PFSK-1 (cell line): Measurements from ENCODE around the gene KCNQ1.

Source experiments
- FOXP2 ChIP-seq: optimal IDR thresholded peaks from 2 replicates; pipeline ENCODE3; 2011; ENCODE audit warnings: borderline replicate concordance, control low read depth, inconsistent platforms; ENCODE audit not compliant: insufficient read depth; ENCODE audit errors: extremely low read length, extremely low read depth
- POLR2AphosphoS5 ChIP-seq: IDR thresholded peaks from 2 replicates; pipeline ENCODE4 v1.6.1; 2012; ENCODE audit warnings: low read depth, mild to moderate bottlenecking, control low read depth, low read length, moderate library complexity
- SIN3A ChIP-seq: IDR thresholded peaks from 2 replicates; pipeline ENCODE4 v1.6.1; 2012; ENCODE audit warnings: mild to moderate bottlenecking, low read length, moderate library complexity, borderline replicate concordance; ENCODE audit not compliant: insufficient read depth
- TAF1 ChIP-seq: IDR thresholded peaks from 2 replicates; pipeline ENCODE4 v1.6.1; 2012; ENCODE audit warnings: low read length, control low read depth, borderline replicate concordance; ENCODE audit not compliant: insufficient read depth
- TF ChIP-seq, protein P1 (sequence below), 2 experiments: IDR thresholded peaks; 2 replicates each; pipeline versions ENCODE4 v1.6.1 to v1.8.0; 2011 to 2012; ENCODE audit warnings: low read depth in 2 of 2, low read length in 2 of 2, control low read depth in 1 of 2, inconsistent platforms in 1 of 2, mild to moderate bottlenecking in 1 of 2, moderate library complexity in 1 of 2; ENCODE audit not compliant: insufficient read depth in 1 of 2

Gene KCNQ1

DNA sequence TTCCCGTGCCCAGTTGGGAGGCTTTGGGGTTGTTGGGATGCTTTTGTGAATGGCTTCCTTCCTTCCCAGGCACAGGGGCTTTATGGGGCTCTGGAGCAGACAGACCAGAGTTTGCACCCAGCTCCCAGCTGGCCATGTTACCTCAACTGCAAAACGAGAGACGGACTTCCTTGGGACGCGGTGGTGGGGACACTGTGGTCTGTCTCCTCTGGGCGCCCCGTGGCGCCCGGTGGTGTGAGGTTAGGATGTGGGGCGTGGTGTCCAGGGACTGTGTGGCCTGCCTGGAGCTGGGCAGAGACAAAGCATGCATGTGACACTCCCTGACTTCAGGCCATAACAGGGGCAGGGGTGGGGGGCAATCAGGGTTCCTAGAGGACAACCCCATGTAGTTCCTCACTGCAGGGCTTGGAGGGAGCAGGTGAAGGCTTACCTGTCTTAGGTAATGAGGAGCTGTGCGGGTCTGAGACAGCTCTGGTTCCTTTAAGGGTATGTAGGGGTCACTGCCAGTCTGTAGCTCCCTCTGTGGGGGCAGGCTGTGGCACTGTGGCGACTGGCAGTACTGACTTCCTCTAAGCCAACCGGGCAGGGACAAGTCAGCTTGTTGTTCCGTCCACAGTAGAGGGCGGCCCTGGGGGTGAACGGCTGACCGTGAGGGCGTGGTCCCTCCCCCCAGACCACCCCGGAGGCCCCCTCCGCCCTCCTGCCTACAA lies 14.4 kb downstream of the KCNQ1 start:
- no peak for TF ChIP-seq FOXP2
- no peak for TF ChIP-seq POLR2AphosphoS5
- TF ChIP-seq, protein P1, sequence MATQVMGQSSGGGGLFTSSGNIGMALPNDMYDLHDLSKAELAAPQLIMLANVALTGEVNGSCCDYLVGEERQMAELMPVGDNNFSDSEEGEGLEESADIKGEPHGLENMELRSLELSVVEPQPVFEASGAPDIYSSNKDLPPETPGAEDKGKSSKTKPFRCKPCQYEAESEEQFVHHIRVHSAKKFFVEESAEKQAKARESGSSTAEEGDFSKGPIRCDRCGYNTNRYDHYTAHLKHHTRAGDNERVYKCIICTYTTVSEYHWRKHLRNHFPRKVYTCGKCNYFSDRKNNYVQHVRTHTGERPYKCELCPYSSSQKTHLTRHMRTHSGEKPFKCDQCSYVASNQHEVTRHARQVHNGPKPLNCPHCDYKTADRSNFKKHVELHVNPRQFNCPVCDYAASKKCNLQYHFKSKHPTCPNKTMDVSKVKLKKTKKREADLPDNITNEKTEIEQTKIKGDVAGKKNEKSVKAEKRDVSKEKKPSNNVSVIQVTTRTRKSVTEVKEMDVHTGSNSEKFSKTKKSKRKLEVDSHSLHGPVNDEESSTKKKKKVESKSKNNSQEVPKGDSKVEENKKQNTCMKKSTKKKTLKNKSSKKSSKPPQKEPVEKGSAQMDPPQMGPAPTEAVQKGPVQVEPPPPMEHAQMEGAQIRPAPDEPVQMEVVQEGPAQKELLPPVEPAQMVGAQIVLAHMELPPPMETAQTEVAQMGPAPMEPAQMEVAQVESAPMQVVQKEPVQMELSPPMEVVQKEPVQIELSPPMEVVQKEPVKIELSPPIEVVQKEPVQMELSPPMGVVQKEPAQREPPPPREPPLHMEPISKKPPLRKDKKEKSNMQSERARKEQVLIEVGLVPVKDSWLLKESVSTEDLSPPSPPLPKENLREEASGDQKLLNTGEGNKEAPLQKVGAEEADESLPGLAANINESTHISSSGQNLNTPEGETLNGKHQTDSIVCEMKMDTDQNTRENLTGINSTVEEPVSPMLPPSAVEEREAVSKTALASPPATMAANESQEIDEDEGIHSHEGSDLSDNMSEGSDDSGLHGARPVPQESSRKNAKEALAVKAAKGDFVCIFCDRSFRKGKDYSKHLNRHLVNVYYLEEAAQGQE (IDR thresholded peaks at IDR 0.05; ENCODE audit: insufficient read depth in 1 of 2, low read depth in 2 of 2, low read length in 2 of 2), result no peak
- no peak for TF ChIP-seq TAF1
- no peak for TF ChIP-seq SIN3A

DNA sequence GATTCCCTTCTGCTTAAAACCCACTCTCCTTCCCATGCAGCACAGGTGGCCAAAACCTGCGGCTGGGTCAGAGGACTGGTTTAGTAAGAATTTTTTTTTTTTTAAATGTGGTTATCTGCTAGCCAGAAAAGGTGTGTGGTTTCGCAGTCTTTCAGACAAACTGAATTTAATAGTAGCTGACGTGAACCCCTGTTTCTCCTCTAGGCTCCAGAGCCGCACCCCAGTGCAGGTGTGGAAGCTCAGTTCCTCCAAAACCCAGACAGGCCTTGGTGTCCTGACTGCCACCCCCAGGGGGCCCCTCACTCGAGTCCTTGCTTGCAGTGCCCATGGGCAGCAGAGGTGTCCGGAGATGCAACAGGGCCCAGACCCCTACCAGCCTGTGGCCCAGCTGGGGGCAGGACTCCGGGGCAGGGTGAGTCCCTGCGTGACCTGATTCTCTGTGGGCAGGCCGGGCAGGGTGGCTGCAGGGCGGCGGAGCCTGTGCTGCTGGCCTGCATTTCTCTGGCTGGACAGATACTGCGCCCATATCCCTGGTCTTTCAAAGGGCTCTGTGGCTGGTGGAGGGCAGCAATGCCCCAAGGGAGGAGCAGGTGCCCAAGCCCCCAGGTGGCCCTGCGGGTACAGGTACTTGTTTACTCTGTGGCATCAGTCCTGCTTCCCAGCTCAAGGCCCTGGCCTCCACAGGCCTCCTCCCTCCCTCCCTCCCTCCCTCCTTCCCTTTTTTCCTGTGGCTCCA lies 15.2 kb downstream of the KCNQ1 start:
- TF ChIP-seq, protein P1 (IDR thresholded peaks at IDR 0.05; ENCODE audit: insufficient read depth in 1 of 2, low read depth in 2 of 2, low read length in 2 of 2), result no peak
- no peak for TF ChIP-seq SIN3A
- TF ChIP-seq TAF1, result no peak
- TF ChIP-seq POLR2AphosphoS5, result no peak
- no peak for TF ChIP-seq FOXP2

DNA sequence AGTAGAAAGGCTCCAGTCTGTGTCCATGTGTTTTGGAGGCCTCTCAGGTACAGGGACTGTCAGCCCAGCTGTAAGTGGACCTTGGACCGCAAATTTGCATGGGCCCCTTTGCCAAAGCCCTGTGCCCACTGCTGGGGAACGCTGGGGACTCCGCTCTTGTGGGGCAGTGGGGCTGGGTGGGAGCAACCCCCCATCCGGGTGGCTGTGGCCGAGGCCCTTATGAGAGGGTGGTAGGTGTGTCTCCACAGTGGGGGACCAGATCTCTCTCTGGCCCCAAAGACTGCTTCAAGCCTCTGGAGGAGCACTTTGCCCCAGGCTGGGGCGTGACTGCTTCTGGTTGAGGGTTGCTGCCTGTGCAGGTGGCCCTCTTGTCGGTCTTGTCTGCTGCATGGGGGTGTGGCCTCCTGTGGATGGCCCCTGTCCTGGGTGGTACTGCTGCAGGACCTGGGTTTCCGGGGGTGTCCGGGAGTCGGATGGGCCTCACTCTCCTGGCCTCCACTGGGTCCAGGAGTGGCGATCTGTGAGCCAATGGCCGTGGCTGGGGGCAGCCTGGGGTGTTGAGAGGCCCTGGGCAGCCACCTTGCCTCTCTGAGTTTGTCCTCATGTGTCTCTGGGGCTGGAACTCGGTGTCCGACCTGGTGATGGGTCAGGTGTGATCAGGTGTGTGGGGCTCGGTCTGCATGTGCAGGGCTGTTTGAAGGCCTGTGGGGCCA lies 15.9 kb downstream of the KCNQ1 start:
- TF ChIP-seq POLR2AphosphoS5 (no peak), FOXP2 (no peak), SIN3A (no peak), TAF1 (no peak)
- TF ChIP-seq, protein P1 (IDR thresholded peaks at IDR 0.05; ENCODE audit: insufficient read depth in 1 of 2, low read depth in 2 of 2, low read length in 2 of 2), result no peak

DNA sequence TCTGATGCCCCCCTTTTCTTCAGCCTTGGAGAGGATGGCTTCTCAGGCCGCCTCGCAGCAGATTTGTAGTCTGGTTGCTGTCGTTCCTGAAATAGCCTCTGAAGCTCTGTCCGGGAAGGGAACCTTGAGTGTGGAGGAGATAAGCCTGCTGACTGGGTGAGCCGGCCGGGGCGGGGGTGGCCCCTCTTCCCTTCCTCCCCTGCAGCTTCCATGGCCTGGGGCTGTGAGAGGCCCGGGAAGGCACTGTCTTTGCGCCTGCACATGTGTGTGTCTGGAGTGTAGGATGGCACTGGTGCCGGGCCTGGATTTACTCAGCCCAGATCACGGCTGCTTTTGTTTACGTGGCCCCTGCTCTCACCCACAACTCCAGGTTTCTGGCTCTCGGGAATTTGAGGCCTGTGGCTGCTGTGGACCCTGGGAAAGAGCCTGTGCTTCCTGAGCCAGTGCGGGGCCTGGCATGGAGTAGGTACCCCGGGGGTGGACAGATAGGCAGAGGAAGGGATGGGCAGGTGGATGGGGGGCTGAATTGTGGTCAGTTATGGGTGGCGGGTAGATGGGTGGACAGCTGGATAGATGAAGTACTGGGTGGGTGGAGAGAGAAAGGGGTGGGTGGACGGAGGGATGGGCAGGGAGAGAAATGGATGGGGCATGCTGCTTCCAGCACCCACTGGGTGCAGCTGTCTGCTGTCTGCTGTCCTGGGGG lies 16.6 kb downstream of the KCNQ1 start:
- TF ChIP-seq SIN3A (no peak), POLR2AphosphoS5 (no peak), FOXP2 (no peak), TAF1 (no peak)
- TF ChIP-seq, protein P1 (IDR thresholded peaks at IDR 0.05; ENCODE audit: insufficient read depth in 1 of 2, low read depth in 2 of 2, low read length in 2 of 2), result no peak
